Hepatocyte (in vitro differentiated cells): Measurements from ENCODE around the gene AEN. TPM values are rescaled to one million over a fixed set of nuclear protein-coding genes. Genes with fewer than 3 reads are reported as not detected.

Experiments
- DNase-seq: peaks from one replicate; pipeline ENCODE4 v3.0.0-alpha.2; 2016; ENCODE audit warnings: low spot score
- H2AFZ ChIP-seq: fragments of 200-600 bp; sonication (generic); 2 replicates; pipeline ENCODE4 v1.6.0; 2016; ENCODE audit warnings: antibody characterized with exemption, mild to moderate bottlenecking
- H3K27ac ChIP-seq: fragments of 200-600 bp; sonication (generic); 2 replicates; pipeline ENCODE4 v1.5.1; 2016; ENCODE audit warnings: mild to moderate bottlenecking
- H3K27me3 ChIP-seq: fragments of 200-600 bp; sonication (generic); 2 replicates; pipeline ENCODE4 v1.6.1; 2016
- H3K36me3 ChIP-seq: fragments of 200-600 bp; sonication (generic); replicated peaks from 2 replicates; pipeline ENCODE4 v1.5.1; 2016; ENCODE audit warnings: low read depth; ENCODE audit not compliant: insufficient read depth
- H3K4me1 ChIP-seq: fragments of 200-600 bp; sonication (generic); 2 replicates; pipeline ENCODE4 v1.5.1; 2016; ENCODE audit warnings: mild to moderate bottlenecking, moderate library complexity; ENCODE audit not compliant: insufficient read depth
- H3K4me2 ChIP-seq: fragments of 200-600 bp; sonication (generic); 2 replicates; pipeline ENCODE4 v1.6.0; 2016
- H3K4me3 ChIP-seq: fragments of 200-600 bp; sonication (generic); 2 replicates; pipeline ENCODE4 v1.5.1; 2016; ENCODE audit warnings: mild to moderate bottlenecking
- H3K79me2 ChIP-seq: fragments of 200-600 bp; sonication (generic); 2 replicates; pipeline ENCODE4 v1.6.0; 2017; ENCODE audit warnings: mild to moderate bottlenecking
- H3K9me2 ChIP-seq: fragments of 200-600 bp; sonication (generic); replicated peaks from 2 replicates; pipeline ENCODE4 v1.6.0; 2017; ENCODE audit warnings: mild to moderate bottlenecking; ENCODE audit not compliant: insufficient read depth
- H3K9me3 ChIP-seq: fragments of 200-600 bp; sonication (generic); 2 replicates; pipeline ENCODE4 v1.5.1; 2016; ENCODE audit warnings: low read depth, mild to moderate bottlenecking
- H4K20me1 ChIP-seq: fragments of 200-600 bp; sonication (generic); 2 replicates; pipeline ENCODE4 v1.6.0; 2016; ENCODE audit warnings: mild to moderate bottlenecking; ENCODE audit not compliant: insufficient read depth, poor library complexity, severe bottlenecking
- CTCF ChIP-seq: fragments of 200-600 bp; sonication (generic); IDR thresholded peaks from 2 replicates; pipeline ENCODE4 v1.5.1; 2016; ENCODE audit warnings: antibody characterized with exemption, mild to moderate bottlenecking; ENCODE audit not compliant: poor library complexity
- EZH2 ChIP-seq: fragments of 200-600 bp; sonication (generic); IDR thresholded peaks from 2 replicates; pipeline ENCODE4 v1.6.1; 2016; ENCODE audit warnings: antibody characterized with exemption, mild to moderate bottlenecking, borderline replicate concordance
- EZH2phosphoT487 ChIP-seq: fragments of 200-600 bp; sonication (generic); IDR thresholded peaks from one replicate; pipeline ENCODE4 v1.6.1; 2018; ENCODE audit warnings: antibody characterized with exemption, mild to moderate bottlenecking, low read depth, moderate library complexity; ENCODE audit not compliant: unreplicated experiment, severe bottlenecking
- WGBS: methylation state at CpG from one replicate; pipeline ENCODE4 v1.1.6; 2016; ENCODE audit warnings: low lambda C conversion rate; ENCODE audit errors: missing lambda C conversion rate; 5-methylcytosine and 5-hydroxymethylcytosine counted together
- polyA plus RNA-seq: library from polyadenylated mRNA; unstranded; fragments of >200 nt; fragmentation: Nextera tagmentation; extraction: Ambion mirVana; gene quantifications from 2 replicates; pipeline ENCODE4 v1.2.1, GENCODE V29; 2016
- total RNA-seq: library from RNA; depleted of rRNA; stranded (reverse); fragments of >200 nt; gene quantifications from 2 replicates; pipeline ENCODE4 v1.2.3, GENCODE V29; 2014

Gene AEN
- total and polyA plus RNA-seq, 2 experiments from 2014 or later = 18.3 to 25.0 TPM

GRCh38 chr15:88586401-88587162 is 34.6 kb upstream of the AEN start:
- 39% methylated on average over 4 of the region's 4 CpGs for WGBS
- Histone ChIP-seq H2AFZ (no peak overlapping the region), H3K27ac (no peak overlapping the region), H3K36me3 (no peaks in the 10 kb centered on the region), H3K4me2 (no peak overlapping the region), H3K9me2 (no peaks in the 10 kb centered on the region), H4K20me1 (no peaks in the 10 kb centered on the region), H3K9me3 (no peaks in the 10 kb centered on the region), H3K4me3 (no peak overlapping the region), H3K27me3 (no peaks in the 10 kb centered on the region), H3K4me1 (no peaks in the 10 kb centered on the region), H3K79me2 (no peaks in the 10 kb centered on the region)
- DNase-seq = no peak
- no peak for TF ChIP-seq EZH2phosphoT487

GRCh38 chr15:88590759-88591158 is 30.4 kb upstream of the AEN start:
- H3K9me3 ChIP-seq = no peaks in the 10 kb centered on the region
- H3K36me3 ChIP-seq = no peaks in the 10 kb centered on the region
- no peaks in the 10 kb centered on the region for H3K79me2 ChIP-seq
- no peaks in the 10 kb centered on the region for H3K9me2 ChIP-seq
- no peak overlapping the region for H2AFZ ChIP-seq
- no peak overlapping the region for H3K4me3 ChIP-seq
- no peaks in the 10 kb centered on the region for H3K27me3 ChIP-seq
- TF ChIP-seq EZH2phosphoT487 (no peak), CTCF (no peak), EZH2 (no peak)
- H3K27ac ChIP-seq = no peak overlapping the region
- no peak overlapping the region for H3K4me2 ChIP-seq
- 88% methylated on average over 6 of the region's 6 CpGs for WGBS
- H4K20me1 ChIP-seq = no peaks in the 10 kb centered on the region
- no peaks in the 10 kb centered on the region for H3K4me1 ChIP-seq
- no peak for DNase-seq

- TF ChIP-seq EZH2 (no peak), CTCF (no peak), EZH2phosphoT487 (no peak)
- H3K9me2 ChIP-seq = no peaks in the 10 kb centered on the region
- no peak overlapping the region for H2AFZ ChIP-seq
- no peak overlapping the region for H3K4me3 ChIP-seq
- no peak for DNase-seq
- H3K4me1 ChIP-seq = no peaks in the 10 kb centered on the region
- H4K20me1 ChIP-seq = no peaks in the 10 kb centered on the region
- H3K79me2 ChIP-seq = no peaks in the 10 kb centered on the region
- no peaks in the 10 kb centered on the region for H3K27me3 ChIP-seq
- no peaks in the 10 kb centered on the region for H3K36me3 ChIP-seq
- no peak overlapping the region for H3K27ac ChIP-seq
- no peaks in the 10 kb centered on the region for H3K9me3 ChIP-seq
- H3K4me2 ChIP-seq = no peak overlapping the region
Measured at GRCh38 chr15:88591384-88591783, 29.8 kb upstream of the AEN start.

GRCh38 chr15:88603885-88604284 is 17.3 kb upstream of the AEN start:
- H3K36me3 ChIP-seq = no peaks in the 10 kb centered on the region
- H3K79me2 ChIP-seq = no peaks in the 10 kb centered on the region
- no peaks in the 10 kb centered on the region for H4K20me1 ChIP-seq
- no peak for TF ChIP-seq EZH2
- TF ChIP-seq CTCF = no peak
- no peak for TF ChIP-seq EZH2phosphoT487
- no peak overlapping the region for H3K4me3 ChIP-seq
- 23% methylated on average over 14 of the region's 14 CpGs for WGBS
- peak overlapping the region; percentile 66 for H3K4me2 ChIP-seq
- no peak for DNase-seq
- peaks cover 3% of the 10 kb centered on the region for H3K4me1 ChIP-seq
- no peak overlapping the region for H2AFZ ChIP-seq
- H3K27me3 ChIP-seq = peaks cover 67% of the 10 kb centered on the region
- no peaks in the 10 kb centered on the region for H3K9me3 ChIP-seq
- no peaks in the 10 kb centered on the region for H3K9me2 ChIP-seq
- no peak overlapping the region for H3K27ac ChIP-seq
